ENCODE measurements around the gene TMEM238. TPM values are rescaled to one million over a fixed set of nuclear protein-coding genes. Genes with fewer than 3 reads are reported as not detected.

Gene TMEM238
- total RNA-seq (1 to 10 TPM in 8 of 9 donors, under 1 TPM in 1; 0.28 to 9.3 (median 2.9) TPM), polyA plus RNA-seq (under 1 TPM in 1 of 3 donors, not detected in 2; 0.13 TPM)
- long read RNA-seq, donor 1, partial matches to known transcripts: 0 of 1 reads
- long read RNA-seq, donor 1, other reads (novel, unspliced or antisense): 0 of 1 reads
- long read RNA-seq, donor 2, partial matches to known transcripts: 0 of 3 reads
- long read RNA-seq, donor 2, other reads (novel, unspliced or antisense): 0 of 3 reads
- long read RNA-seq, donor 3, partial matches to known transcripts: 1,360 of 1,685 reads
- long read RNA-seq, donor 3, other reads (novel, unspliced or antisense): 324 of 1,685 reads
- long read RNA-seq, donor 4: 0 reads
- long read RNA-seq, donor 5, transcript TMEM238-201 (2 exons, 1,000 nt): major isoform, 18 of 18 reads
- long read RNA-seq, donor 5, partial matches to known transcripts: 0 of 18 reads
- long read RNA-seq, donor 5, other reads (novel, unspliced or antisense): 0 of 18 reads
- long read RNA-seq, donor 6: 0 reads
- long read RNA-seq, donor 7, partial matches to known transcripts: 571 of 997 reads
- long read RNA-seq, donor 7, other reads (novel, unspliced or antisense): 426 of 997 reads
- long read RNA-seq, donor 8, partial matches to known transcripts: 0 of 2 reads
- long read RNA-seq, donor 8, other reads (novel, unspliced or antisense): 0 of 2 reads
- long read RNA-seq, donor 9, partial matches to known transcripts: 0 of 1 reads
- long read RNA-seq, donor 9, other reads (novel, unspliced or antisense): 0 of 1 reads
- long read RNA-seq, donor 10, partial matches to known transcripts: 0 of 2 reads
- long read RNA-seq, donor 10, other reads (novel, unspliced or antisense): 0 of 2 reads

GRCh38 chr19:55384131-55384919 lies at the start of gene TMEM238:
TSS of gene TMEM238 (minus strand) at chr19:55384292. CDS start at chr19:55384259, 33 bp downstream.
- peak in 5 of 7 donors; percentile 30 to 71 (median 46) for DNase-seq
- Histone ChIP-seq H3K9me3 (replicated peaks in 1 of 3) (no peaks in the 10 kb centered on the region), H3K4me1 (replicated peaks in 1 of 2) (peaks cover 30 to 42% of the 10 kb centered on the region in 2 donors), H3K27me3 (no peaks in the 10 kb centered on the region), H3K27ac (peak within 1 kb of the TSS; percentile 71 to 96 (median 87)), H3K36me3 (replicated peaks in 1 of 2) (peaks cover 0 to 24% of the 10 kb centered on the region in 2 donors), H3K4me3 (peak within 1 kb of the TSS in 1 of 4 donors; percentile 85)
- intact Hi-C loops (cut with DNase I): loop anchor here in 1 of 2 donors (5.0 kb wide), 1 partner anchor 82 kb away; no protein-coding TSS in a partner anchor
- TF ChIP-seq POLR2A (IDR thresholded peaks at IDR 0.05) (peak in 1 of 2 donors; percentile 1), CTCF (IDR thresholded peaks at IDR 0.05) (peak in 1 of 6 experiments; percentile 6)
- WGBS, 4 donors: 23 to 75% (median 36%) methylated on average over 16 to 72 of the region's 72 CpGs

- Histone ChIP-seq H3K4me1 (replicated peaks in 1 of 2) (no peaks in the 10 kb centered on the region), H3K9me3 (replicated peaks in 1 of 3) (no peaks in the 10 kb centered on the region), H3K27me3 (peaks cover 31% of the 10 kb centered on the region), H3K27ac (no peak overlapping the region), H3K36me3 (replicated peaks in 1 of 2) (no peaks in the 10 kb centered on the region), H3K4me3 (no peak overlapping the region)
- 11 to 20% (median 15%) methylated on average over 1 to 48 of the region's 48 CpGs; no CpG with 5 or more reads in 1 of the 4 donors for WGBS, 4 donors
- TF ChIP-seq CTCF (IDR thresholded peaks at IDR 0.05): no peak
- no peak for TF ChIP-seq POLR2A (IDR thresholded peaks at IDR 0.05)
- intact Hi-C loops (cut with DNase I): no loop called here
- DNase-seq: no peak
Observed at GRCh38 chr19:55433292-55433691, 49.2 kb upstream of the TMEM238 start.

GRCh38 chr19:55432241-55432959 lies 48.3 kb upstream of the TMEM238 start:
- TF ChIP-seq CTCF (IDR thresholded peaks at IDR 0.05): no peak
- no peak for TF ChIP-seq POLR2A (IDR thresholded peaks at IDR 0.05)
- Histone ChIP-seq H3K36me3 (replicated peaks in 1 of 2) (no peaks in the 10 kb centered on the region), H3K4me1 (replicated peaks in 1 of 2) (no peaks in the 10 kb centered on the region), H3K27me3 (peaks cover 31% of the 10 kb centered on the region), H3K9me3 (replicated peaks in 1 of 3) (no peaks in the 10 kb centered on the region), H3K27ac (no peak overlapping the region), H3K4me3 (no peak overlapping the region)
- DNase-seq: no peak
- WGBS, 4 donors: 82 to 92% (median 87%) methylated on average over 10 to 14 of the region's 14 CpGs
- intact Hi-C loops (cut with DNase I): no loop called here

Data from adrenal gland (tissue), 19 donors.